OCI-LY3 (cell line): Measurements from ENCODE around the gene PHLPP2.

ENCODE experiments used
- H2AFZ ChIP-seq: fragments of 200-600, 300-600 bp; shearing (Covaris generic); 2 replicates; pipeline ENCODE4 v1.6.0; 2014; ENCODE audit warnings: antibody characterized with exemption, low read depth, low read length
- H3K27ac ChIP-seq: fragments of 200-600, 300-600 bp; sonication (generic); 2 replicates; pipeline ENCODE4 v1.5.1; 2014; ENCODE audit warnings: mild to moderate bottlenecking, low read length, moderate library complexity, mixed read lengths
- H3K27me3 ChIP-seq: fragments of 200-600, 300-600 bp; sonication (generic); 2 replicates; pipeline ENCODE4 v1.6.1; 2014; ENCODE audit warnings: low read depth, low read length, mixed read lengths
- H3K36me3 ChIP-seq: fragments of 200-600, 300-600 bp; sonication (generic); replicated peaks from 2 replicates; pipeline ENCODE3; 2014; ENCODE audit warnings: low read depth, low read length, mixed read lengths
- H3K4me1 ChIP-seq: fragments of 300-600, 200-600 bp; sonication (generic); 2 replicates; pipeline ENCODE4 v1.6.1; 2014; ENCODE audit warnings: low read length, mixed read lengths
- H3K4me2 ChIP-seq: fragments of 200-600, 300-600 bp; sonication (generic); 2 replicates; pipeline ENCODE4 v1.6.1; 2014; ENCODE audit warnings: low read length, mixed read lengths
- H3K4me3 ChIP-seq: fragments of 300-600, 200-600 bp; sonication (generic); 2 replicates; pipeline ENCODE4 v1.5.1; 2014; ENCODE audit warnings: antibody characterized with exemption, mild to moderate bottlenecking, low read length, moderate library complexity
- H3K79me2 ChIP-seq: fragments of 300-600, 200-600 bp; shearing (Covaris generic); 2 replicates; pipeline ENCODE4 v1.6.1; 2014; ENCODE audit warnings: mild to moderate bottlenecking, low read length, mixed read lengths
- H3K9ac ChIP-seq: fragments of 300-600, 200-600 bp; shearing (Covaris generic); 2 replicates; pipeline ENCODE4 v1.6.0; 2014; ENCODE audit warnings: mild to moderate bottlenecking, low read length, moderate library complexity
- H3K9me3 ChIP-seq: fragments of 200-600, 300-600 bp; shearing (Covaris generic); 2 replicates; pipeline ENCODE4 v1.6.1; 2014; ENCODE audit warnings: low read length, mixed read lengths; ENCODE audit not compliant: insufficient read depth
- H4K20me1 ChIP-seq: fragments of 200-600, 300-600 bp; sonication (generic); 2 replicates; pipeline ENCODE4 v1.6.1; 2016; ENCODE audit warnings: low read length, mixed read lengths; ENCODE audit not compliant: insufficient read depth
- CTCF ChIP-seq: fragments of 200-600, 300-600 bp; sonication (generic); IDR thresholded peaks from 2 replicates; pipeline ENCODE4 v1.5.1; 2014; ENCODE audit warnings: antibody characterized with exemption, low read length, low read depth
- EZH2phosphoT487 ChIP-seq: fragments of 200-600 bp; shearing (Covaris generic); IDR thresholded peaks from 2 replicates; pipeline ENCODE4 v1.6.1; 2018; ENCODE audit warnings: antibody characterized with exemption, mixed run types, low read depth

Gene PHLPP2

GRCh38 chr16:71724320-71724751 lies at the start of gene PHLPP2:
Gene PHLPP2 (minus strand): TSS chr16:71724701. CDS start chr16:71714795, 9,906 bp downstream.
- H3K9me3 ChIP-seq = no peaks in the 10 kb centered on the region
- H3K36me3 ChIP-seq = no peaks in the 10 kb centered on the region
- H3K27ac ChIP-seq = peak within 1 kb of the TSS; percentile 35
- H3K27me3 ChIP-seq = 0 out of 2 replicates have a peak, but pooled peaks cover 7% of the 10 kb centered on the region
- H3K4me2 ChIP-seq = peak within 1 kb of the TSS; percentile 81
- peak within 1 kb of the TSS; percentile 71 for H2AFZ ChIP-seq
- peak within 1 kb of the TSS; percentile 85 for H3K4me3 ChIP-seq
- H3K4me1 ChIP-seq = peaks cover 32% of the 10 kb centered on the region
- peak within 1 kb of the TSS; percentile 67 for H3K9ac ChIP-seq
- H4K20me1 ChIP-seq = no peaks in the 10 kb centered on the region
- H3K79me2 ChIP-seq = peaks cover 13% of the 10 kb centered on the region
- TF ChIP-seq EZH2phosphoT487 (no peak), CTCF (no peak)

- Histone ChIP-seq H2AFZ (no peak overlapping the region), H3K27me3 (no peaks in the 10 kb centered on the region), H3K9ac (no peak overlapping the region), H3K4me2 (no peak overlapping the region), H3K4me1 (peaks cover 16% of the 10 kb centered on the region), H4K20me1 (no peaks in the 10 kb centered on the region), H3K27ac (no peak overlapping the region), H3K79me2 (peaks cover 10% of the 10 kb centered on the region), H3K4me3 (no peak overlapping the region), H3K36me3 (peaks cover 51% of the 10 kb centered on the region), H3K9me3 (no peaks in the 10 kb centered on the region)
- no peak for TF ChIP-seq EZH2phosphoT487
These were observed 47.1 kb upstream of the PHLPP2 start for GRCh38 chr16:71771571-71771970.

GRCh38 chr16:71769222-71769621 lies 44.7 kb upstream of the PHLPP2 start:
- H3K36me3 ChIP-seq = peaks cover 48% of the 10 kb centered on the region

GRCh38 chr16:71767060-71767900 lies 42.8 kb upstream of the PHLPP2 start:
- peaks cover 48% of the 10 kb centered on the region for H3K36me3 ChIP-seq
- no peak for TF ChIP-seq EZH2phosphoT487
- no peak for TF ChIP-seq CTCF
- H3K27me3 ChIP-seq = no peaks in the 10 kb centered on the region
- H3K79me2 ChIP-seq = no peaks in the 10 kb centered on the region
- H3K27ac ChIP-seq = no peak overlapping the region
- H3K9me3 ChIP-seq = no peaks in the 10 kb centered on the region
- no peaks in the 10 kb centered on the region for H3K4me1 ChIP-seq
- no peak overlapping the region for H2AFZ ChIP-seq
- H3K4me3 ChIP-seq = no peak overlapping the region
- no peak overlapping the region for H3K4me2 ChIP-seq
- H4K20me1 ChIP-seq = no peaks in the 10 kb centered on the region; the same call in 1 of the 2 replicates
- H3K9ac ChIP-seq = no peak overlapping the region

More at GRCh38 chr16:71769222-71769621, 44.7 kb upstream of the PHLPP2 start:
- no peaks in the 10 kb centered on the region; the same call in 1 of the 2 replicates for H4K20me1 ChIP-seq
- H3K4me1 ChIP-seq = 0 out of 2 replicates have a peak, but pooled peaks cover 4% of the 10 kb centered on the region
- H3K9ac ChIP-seq = no peak overlapping the region
- TF ChIP-seq EZH2phosphoT487 (no peak), CTCF (no peak)
- H3K4me2 ChIP-seq = no peak overlapping the region
- H3K79me2 ChIP-seq = no peaks in the 10 kb centered on the region
- no peaks in the 10 kb centered on the region for H3K27me3 ChIP-seq
- H3K27ac ChIP-seq = no peak overlapping the region
- H2AFZ ChIP-seq = no peak overlapping the region
- no peaks in the 10 kb centered on the region for H3K9me3 ChIP-seq
- H3K4me3 ChIP-seq = no peak overlapping the region
